Vagina (tissue), 2 donors: ENCODE results near the gene DNM3. TPM values are rescaled to one million over a fixed set of nuclear protein-coding genes. Genes with fewer than 3 reads are reported as not detected.

Experiments
- DNase-seq, 2 donors: peaks; one replicate each; pipeline ENCODE4 v3.0.0-alpha.2; 2017; ENCODE audit errors: extremely low spot score in 2 of 2
- H3K27ac ChIP-seq: fragments of 200-600 bp; sonication (generic); one replicate; pipeline ENCODE4 v1.5.1; 2019
- H3K27me3 ChIP-seq: fragments of 200-600 bp; sonication (generic); one replicate; pipeline ENCODE4 v1.5.1; 2019
- H3K36me3 ChIP-seq, 2 donors: fragments of 200-600 bp; sonication (generic); one replicate each; pipeline ENCODE4 v1.5.1; 2017 to 2019
- H3K4me1 ChIP-seq: fragments of 200-600 bp; sonication (generic); one replicate; pipeline ENCODE4 v1.5.1; 2019
- H3K4me3 ChIP-seq, 2 donors: fragments of 200-600 bp; sonication (generic); 1 replicate in 1 of 2; 2 replicates in 1 of 2; pipeline ENCODE4 v1.5.1; 2016 to 2019
- H3K9me3 ChIP-seq: fragments of 200-600 bp; sonication (generic); one replicate; pipeline ENCODE4 v1.5.1; 2019
- POLR2A ChIP-seq, 2 donors: fragments of 450-650 bp; IDR thresholded peaks; one replicate each; pipeline ENCODE4 v1.6.1; 2017; ENCODE audit warnings: antibody characterized with exemption in 2 of 2, mild to moderate bottlenecking in 2 of 2, moderate library complexity in 2 of 2
- POLR2AphosphoS5 ChIP-seq, 2 donors: sonication (generic); formaldehyde crosslinking; IDR thresholded peaks; one replicate each; pipeline ENCODE4 v1.9.0; 2017; ENCODE audit warnings: antibody characterized with exemption in 2 of 2, mild to moderate bottlenecking in 2 of 2, low read depth in 1 of 2; ENCODE audit not compliant: insufficient read depth in 1 of 2
- intact Hi-C: fragments of 100-400 bp; cut with DNase I; formaldehyde crosslinking; loops from one replicate; pipeline ENCODE4 v1.15.1; 2023
- total RNA-seq: library from RNA; depleted of rRNA; stranded (reverse); fragments of >200 nt; gene quantifications from one replicate; pipeline ENCODE4 v1.2.3, GENCODE V29; 2016
- TF ChIP-seq, protein P1 (sequence below), 3 experiments: fragments of 450-650 bp in 2 of 3; fragments of 200-600 bp in 1 of 3; sonication (generic) in 1 of 3; IDR thresholded peaks; one replicate each; pipeline ENCODE4 v1.5.1; 2017 to 2019; ENCODE audit warnings: antibody characterized with exemption in 3 of 3, mild to moderate bottlenecking in 2 of 3, moderate library complexity in 2 of 3

The DNM3 gene
- total RNA-seq, 1 donor from 2014 or later = 15.5 TPM

DNA sequence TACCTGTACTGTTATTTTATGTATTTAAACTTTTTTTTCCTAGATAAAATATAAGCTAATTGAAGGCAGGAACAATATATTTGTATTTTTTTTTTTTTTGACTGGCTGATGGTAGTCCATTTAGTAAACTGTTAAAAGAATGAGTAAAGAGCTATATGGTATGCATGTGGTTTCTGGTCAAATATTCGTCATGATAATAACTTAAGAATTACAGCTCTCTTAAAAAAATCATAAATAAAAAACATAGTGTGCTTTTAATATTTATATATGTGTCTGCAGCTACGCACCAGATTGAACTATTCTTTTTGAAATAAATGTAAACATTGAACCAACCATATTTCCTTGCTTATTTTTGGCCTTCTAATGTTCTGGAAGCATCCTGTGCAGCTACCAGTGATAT, 306.9 kb downstream of the DNM3 start:
- no peak for DNase-seq
- TF ChIP-seq POLR2AphosphoS5 (IDR thresholded peaks at IDR 0.05; ENCODE audit: insufficient read depth in 1 of 2, low read depth in 1 of 2) (no peak), POLR2A (IDR thresholded peaks at IDR 0.05) (no peak)
- TF ChIP-seq, protein P1, sequence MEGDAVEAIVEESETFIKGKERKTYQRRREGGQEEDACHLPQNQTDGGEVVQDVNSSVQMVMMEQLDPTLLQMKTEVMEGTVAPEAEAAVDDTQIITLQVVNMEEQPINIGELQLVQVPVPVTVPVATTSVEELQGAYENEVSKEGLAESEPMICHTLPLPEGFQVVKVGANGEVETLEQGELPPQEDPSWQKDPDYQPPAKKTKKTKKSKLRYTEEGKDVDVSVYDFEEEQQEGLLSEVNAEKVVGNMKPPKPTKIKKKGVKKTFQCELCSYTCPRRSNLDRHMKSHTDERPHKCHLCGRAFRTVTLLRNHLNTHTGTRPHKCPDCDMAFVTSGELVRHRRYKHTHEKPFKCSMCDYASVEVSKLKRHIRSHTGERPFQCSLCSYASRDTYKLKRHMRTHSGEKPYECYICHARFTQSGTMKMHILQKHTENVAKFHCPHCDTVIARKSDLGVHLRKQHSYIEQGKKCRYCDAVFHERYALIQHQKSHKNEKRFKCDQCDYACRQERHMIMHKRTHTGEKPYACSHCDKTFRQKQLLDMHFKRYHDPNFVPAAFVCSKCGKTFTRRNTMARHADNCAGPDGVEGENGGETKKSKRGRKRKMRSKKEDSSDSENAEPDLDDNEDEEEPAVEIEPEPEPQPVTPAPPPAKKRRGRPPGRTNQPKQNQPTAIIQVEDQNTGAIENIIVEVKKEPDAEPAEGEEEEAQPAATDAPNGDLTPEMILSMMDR (IDR thresholded peaks at IDR 0.05) = no peak
- no peaks in the 10 kb centered on the region for H3K36me3 ChIP-seq
- no peaks in the 10 kb centered on the region for H3K9me3 ChIP-seq
- peaks cover 8% of the 10 kb centered on the region for H3K4me1 ChIP-seq
- H3K27ac ChIP-seq = peak overlapping the region; percentile 12
- intact Hi-C loops = loop anchor here (10.0 kb wide), 1 partner anchor 247 kb away; no protein-coding TSS in a partner anchor
- no peaks in the 10 kb centered on the region for H3K27me3 ChIP-seq
- H3K4me3 ChIP-seq = no peak overlapping the region

DNA sequence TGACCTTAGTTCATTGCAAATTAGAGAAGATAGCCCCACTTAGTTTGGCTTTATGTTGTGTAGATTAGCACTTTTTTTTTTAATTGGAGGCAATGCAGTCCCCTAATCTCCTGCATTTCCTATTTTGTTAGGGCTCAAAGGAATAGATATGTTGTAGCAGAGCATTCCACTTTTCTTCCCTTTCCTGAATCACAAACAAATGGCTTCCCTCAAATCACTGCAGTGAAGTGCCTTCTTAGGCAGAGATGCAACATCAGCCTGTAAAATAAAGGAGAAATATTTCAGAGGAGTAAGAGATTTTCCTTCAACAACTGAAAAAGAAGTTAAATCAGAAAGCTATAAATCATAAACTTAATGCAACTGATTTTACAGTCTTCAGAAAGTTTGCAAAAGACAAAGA, 307.4 kb downstream of the DNM3 start:
- Histone ChIP-seq H3K4me3 (no peak overlapping the region), H3K27ac (peak overlapping the region; percentile 38), H3K4me1 (peaks cover 8% of the 10 kb centered on the region), H3K27me3 (no peaks in the 10 kb centered on the region), H3K36me3 (no peaks in the 10 kb centered on the region), H3K9me3 (no peaks in the 10 kb centered on the region)
- TF ChIP-seq POLR2AphosphoS5 (IDR thresholded peaks at IDR 0.05; ENCODE audit: insufficient read depth in 1 of 2, low read depth in 1 of 2) = no peak
- TF ChIP-seq, protein P1 (IDR thresholded peaks at IDR 0.05) = no peak
- TF ChIP-seq POLR2A (IDR thresholded peaks at IDR 0.05) = no peak
- intact Hi-C loops = loop anchor here (10.0 kb wide), 1 partner anchor 246 kb away; no protein-coding TSS in a partner anchor
- DNase-seq = no peak

DNA sequence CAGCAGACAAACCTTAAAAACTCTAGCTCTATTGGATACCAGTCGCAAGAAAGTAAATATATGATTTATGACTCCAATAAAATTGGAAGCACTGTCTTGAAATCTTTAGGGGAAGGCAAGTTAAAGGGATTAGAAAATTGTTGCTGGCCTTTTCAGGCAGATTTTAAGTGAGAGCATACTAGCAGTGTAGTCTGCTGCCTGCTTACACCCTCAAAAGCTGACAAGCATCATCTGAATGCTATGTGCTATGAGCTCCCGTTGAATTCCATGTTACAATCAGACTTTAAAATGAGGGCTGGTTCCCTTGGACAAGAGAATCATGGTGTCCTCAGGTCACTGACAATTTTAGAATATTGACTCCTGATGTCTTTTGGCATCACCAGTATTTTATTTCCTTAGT, 308.0 kb downstream of the DNM3 start:
- TF ChIP-seq POLR2AphosphoS5 (IDR thresholded peaks at IDR 0.05; ENCODE audit: insufficient read depth in 1 of 2, low read depth in 1 of 2) (no peak), POLR2A (IDR thresholded peaks at IDR 0.05) (no peak)
- TF ChIP-seq, protein P1 (IDR thresholded peaks at IDR 0.05) = no peak
- Histone ChIP-seq H3K27me3 (no peaks in the 10 kb centered on the region), H3K36me3 (no peaks in the 10 kb centered on the region), H3K4me1 (peaks cover 8% of the 10 kb centered on the region), H3K27ac (peak overlapping the region; percentile 38), H3K9me3 (no peaks in the 10 kb centered on the region), H3K4me3 (no peak overlapping the region)
- no peak for DNase-seq
- intact Hi-C loops = loop anchor here (10.0 kb wide), 1 partner anchor 245 kb away; no protein-coding TSS in a partner anchor

DNA sequence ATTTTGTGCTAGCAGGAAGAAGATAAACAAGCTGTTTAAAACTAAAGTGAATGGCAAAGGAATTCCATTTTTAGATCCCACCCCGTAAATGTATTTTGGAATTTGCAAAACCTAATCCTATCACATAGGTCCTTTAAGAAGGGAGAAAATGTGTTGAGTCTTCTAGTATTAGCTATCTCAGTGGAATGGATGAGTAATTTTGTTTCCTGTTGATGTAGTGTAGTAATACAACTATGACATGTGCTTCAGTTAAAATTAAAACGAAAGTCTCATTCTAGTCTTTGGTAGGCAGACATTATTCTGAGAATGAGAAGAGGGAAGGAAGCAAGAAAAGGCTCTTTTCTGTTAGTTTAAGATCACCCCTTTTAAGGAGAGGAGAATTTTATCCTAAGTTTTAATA, 313.3 kb downstream of the DNM3 start:
- peak overlapping the region; percentile 19 for H3K27ac ChIP-seq
- H3K4me1 ChIP-seq = no peaks in the 10 kb centered on the region
- DNase-seq = no peak
- H3K27me3 ChIP-seq = no peaks in the 10 kb centered on the region
- intact Hi-C loops = no loop called here
- no peaks in the 10 kb centered on the region for H3K9me3 ChIP-seq
- no peak overlapping the region for H3K4me3 ChIP-seq
- H3K36me3 ChIP-seq = no peaks in the 10 kb centered on the region
- TF ChIP-seq POLR2A (IDR thresholded peaks at IDR 0.05) = no peak
- TF ChIP-seq POLR2AphosphoS5 (IDR thresholded peaks at IDR 0.05; ENCODE audit: insufficient read depth in 1 of 2, low read depth in 1 of 2) = peak in 1 of 2 donors; percentile 64
- TF ChIP-seq, protein P1 (IDR thresholded peaks at IDR 0.05) = no peak

DNA sequence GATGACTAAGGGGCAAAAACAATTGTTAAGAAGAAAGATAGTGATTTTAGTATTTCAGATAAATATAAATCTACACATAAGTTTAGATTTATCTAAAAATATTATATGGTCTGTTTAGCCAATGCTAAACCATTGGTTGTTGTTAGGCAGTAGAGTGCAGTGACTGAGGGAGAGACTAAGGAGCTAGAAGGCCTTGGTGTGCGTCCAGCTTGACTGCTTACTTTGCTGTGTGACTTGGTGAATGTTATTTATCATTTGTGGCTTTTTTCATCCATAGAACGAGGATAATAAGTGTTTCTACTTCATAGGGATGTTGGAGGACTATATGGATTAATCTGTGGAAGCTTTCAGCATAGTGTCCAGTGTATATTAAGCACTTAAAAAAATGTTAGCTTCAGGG, 314.5 kb downstream of the DNM3 start:
- Histone ChIP-seq H3K36me3 (no peaks in the 10 kb centered on the region), H3K27me3 (no peaks in the 10 kb centered on the region), H3K4me3 (no peak overlapping the region), H3K9me3 (no peaks in the 10 kb centered on the region), H3K27ac (no peak overlapping the region), H3K4me1 (no peaks in the 10 kb centered on the region)
- DNase-seq = no peak
- TF ChIP-seq, protein P1 (IDR thresholded peaks at IDR 0.05) = no peak
- no peak for TF ChIP-seq POLR2AphosphoS5 (IDR thresholded peaks at IDR 0.05; ENCODE audit: insufficient read depth in 1 of 2, low read depth in 1 of 2)
- TF ChIP-seq POLR2A (IDR thresholded peaks at IDR 0.05) = no peak
- intact Hi-C loops = no loop called here
